Inferior parietal cortex (tissue), 1 donor: ENCODE measurements around the gene SLCO1B1.
"Not testable (repeated sequence)": the region's sequence is repeated elsewhere in the genome, so short reads cannot be mapped to it uniquely, and the experiment has no call there.

Experiments
- DNase-seq: peaks from one replicate; pipeline ENCODE4 v3.0.0-alpha.2; 2016; ENCODE audit errors: extremely low spot score

The SLCO1B1 gene

GRCh38 chr12:21130998-21131397, at the start of gene SLCO1B1:
Gene SLCO1B1, plus strand, starts transcription at chr12:21131194. Its CDS starts 10,381 bp downstream, at chr12:21141575.
- no peak for DNase-seq

- not testable (repeated sequence) for DNase-seq
Observed at GRCh38 chr12:21084753-21085152, 46.2 kb upstream of the SLCO1B1 start.

GRCh38 chr12:21111732-21112131, 19.3 kb upstream of the SLCO1B1 start:
- DNase-seq, result no peak

- no peak for DNase-seq
Observed at GRCh38 chr12:21113266-21113665, 17.7 kb upstream of the SLCO1B1 start.

GRCh38 chr12:21117995-21118394, 13.0 kb upstream of the SLCO1B1 start:
- no peak for DNase-seq

- DNase-seq, result no peak
Observed at GRCh38 chr12:21118760-21119159, 12.2 kb upstream of the SLCO1B1 start.

- no peak for DNase-seq
Observed at GRCh38 chr12:21129351-21129750, 1.6 kb upstream of the SLCO1B1 start.

- no peak for DNase-seq
Observed at GRCh38 chr12:21129906-21130305, 1.1 kb upstream of the SLCO1B1 start.

GRCh38 chr12:21137318-21137999, 6.5 kb downstream of the SLCO1B1 start:
- not testable (repeated sequence) for DNase-seq

GRCh38 chr12:21138016-21138415, 7.0 kb downstream of the SLCO1B1 start:
- no peak for DNase-seq

- DNase-seq, result no peak
Observed at GRCh38 chr12:21144309-21144708, 13.3 kb downstream of the SLCO1B1 start.

GRCh38 chr12:21149861-21150260, 18.9 kb downstream of the SLCO1B1 start:
- DNase-seq, result not testable (repeated sequence)

- no peak for DNase-seq
Observed at GRCh38 chr12:21151184-21151583, 20.2 kb downstream of the SLCO1B1 start.

GRCh38 chr12:21155522-21156351, 24.7 kb downstream of the SLCO1B1 start:
- DNase-seq, result no peak

GRCh38 chr12:21165048-21165447, 34.1 kb downstream of the SLCO1B1 start:
- DNase-seq, result no peak

GRCh38 chr12:21169878-21170472, 39.0 kb downstream of the SLCO1B1 start:
- DNase-seq, result no peak

- DNase-seq, result no peak
Observed at GRCh38 chr12:21172079-21172478, 41.1 kb downstream of the SLCO1B1 start.

GRCh38 chr12:21183721-21184275, 52.8 kb downstream of the SLCO1B1 start:
- DNase-seq, result no peak

- no peak for DNase-seq
Observed at GRCh38 chr12:21190016-21190415, 59.0 kb downstream of the SLCO1B1 start.

GRCh38 chr12:21214433-21214832, 83.4 kb downstream of the SLCO1B1 start:
- DNase-seq, result not testable (repeated sequence)

- no peak for DNase-seq
Observed at GRCh38 chr12:21219206-21219605, 88.2 kb downstream of the SLCO1B1 start.

- DNase-seq, result no peak
Observed at GRCh38 chr12:21220266-21220665, 89.3 kb downstream of the SLCO1B1 start.
